ENCODE data around the gene MSGN1.
"Not testable (repeated sequence)": the region's sequence is repeated elsewhere in the genome, so short reads cannot be mapped to it uniquely, and the experiment has no call there.

The MSGN1 gene

DNA sequence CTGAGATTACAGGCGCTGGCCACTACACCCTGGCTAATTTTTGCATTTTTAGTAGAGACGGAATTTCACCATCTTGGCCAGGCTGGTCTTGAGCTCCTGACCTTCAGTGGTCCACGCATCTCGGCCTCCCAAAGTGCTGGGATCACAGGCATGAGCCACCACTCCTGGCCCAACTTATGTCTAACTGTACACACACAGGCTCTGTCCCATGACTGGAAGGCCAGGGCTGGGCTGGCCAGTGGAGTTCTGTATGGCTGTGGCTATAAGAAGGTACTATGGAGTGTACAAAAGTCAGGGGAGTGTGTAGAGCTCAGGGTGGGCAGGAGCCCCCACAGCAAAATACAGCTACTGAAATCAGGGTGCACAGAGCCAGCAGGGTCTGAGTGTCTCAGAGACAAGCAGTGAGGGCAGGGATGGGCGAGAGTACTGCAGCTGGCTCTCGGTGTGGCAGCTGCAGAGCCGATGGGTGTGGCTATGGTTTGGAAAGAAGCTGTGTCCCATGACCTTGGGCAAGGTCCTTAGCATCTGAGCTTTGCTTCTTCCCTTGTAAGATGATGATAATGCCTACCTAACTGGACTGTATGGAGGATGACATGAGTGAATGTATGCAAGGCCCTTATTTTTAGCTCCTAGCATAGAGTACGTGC lies 10.4 kb upstream of the MSGN1 start:
- no peak for DNase-seq

GRCh38 chr2:17813010-17813741 lies 3.1 kb upstream of the MSGN1 start:
- no peak for DNase-seq

- DNase-seq, result peak; percentile 40
These were observed 2.4 kb upstream of the MSGN1 start for GRCh38 chr2:17813742-17814473.

DNA sequence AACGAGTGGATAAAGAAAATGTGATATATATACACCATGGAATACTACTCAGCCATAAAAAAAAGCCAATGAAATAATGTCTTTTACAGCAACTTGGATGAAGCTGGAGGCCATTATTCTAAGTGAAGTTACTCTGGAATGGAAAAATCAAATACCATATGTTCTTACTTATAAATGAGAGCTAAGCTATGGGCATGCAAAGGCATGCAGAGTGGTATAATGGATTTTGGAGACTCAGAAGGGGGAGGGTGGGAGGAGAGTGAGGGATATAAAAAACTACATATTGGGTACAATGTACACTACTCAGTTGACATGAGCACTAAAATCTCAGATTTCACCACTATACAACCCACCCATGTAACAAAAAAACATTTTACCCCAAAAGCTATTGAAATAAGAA lies 1.7 kb upstream of the MSGN1 start:
- DNase-seq, result no peak

GRCh38 chr2:17815468-17816184 lies 634 bp upstream of the MSGN1 start:
- no peak for DNase-seq

- no peak for DNase-seq
These were observed 2.1 kb downstream of the MSGN1 start for GRCh38 chr2:17818235-17818815.

DNA sequence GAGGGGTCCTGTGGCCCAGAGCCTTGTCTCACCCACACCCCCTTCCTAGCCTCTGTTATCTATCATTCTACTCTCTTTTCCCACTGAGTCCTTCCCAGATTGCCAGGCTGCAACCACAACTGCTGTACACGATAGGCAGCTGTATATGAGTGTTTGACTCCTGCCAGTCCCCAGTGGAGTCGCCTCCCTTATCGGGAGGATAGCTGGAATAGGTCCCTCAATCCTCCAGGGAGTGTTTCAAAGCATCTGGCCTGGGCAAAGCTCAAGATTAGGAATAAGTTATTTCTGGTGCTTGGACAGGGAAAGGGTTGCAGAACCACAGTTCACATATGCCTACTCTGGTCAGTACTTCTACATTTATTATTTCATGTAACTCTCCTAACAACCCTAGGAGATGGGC lies 4.8 kb downstream of the MSGN1 start:
- no peak for DNase-seq

DNA sequence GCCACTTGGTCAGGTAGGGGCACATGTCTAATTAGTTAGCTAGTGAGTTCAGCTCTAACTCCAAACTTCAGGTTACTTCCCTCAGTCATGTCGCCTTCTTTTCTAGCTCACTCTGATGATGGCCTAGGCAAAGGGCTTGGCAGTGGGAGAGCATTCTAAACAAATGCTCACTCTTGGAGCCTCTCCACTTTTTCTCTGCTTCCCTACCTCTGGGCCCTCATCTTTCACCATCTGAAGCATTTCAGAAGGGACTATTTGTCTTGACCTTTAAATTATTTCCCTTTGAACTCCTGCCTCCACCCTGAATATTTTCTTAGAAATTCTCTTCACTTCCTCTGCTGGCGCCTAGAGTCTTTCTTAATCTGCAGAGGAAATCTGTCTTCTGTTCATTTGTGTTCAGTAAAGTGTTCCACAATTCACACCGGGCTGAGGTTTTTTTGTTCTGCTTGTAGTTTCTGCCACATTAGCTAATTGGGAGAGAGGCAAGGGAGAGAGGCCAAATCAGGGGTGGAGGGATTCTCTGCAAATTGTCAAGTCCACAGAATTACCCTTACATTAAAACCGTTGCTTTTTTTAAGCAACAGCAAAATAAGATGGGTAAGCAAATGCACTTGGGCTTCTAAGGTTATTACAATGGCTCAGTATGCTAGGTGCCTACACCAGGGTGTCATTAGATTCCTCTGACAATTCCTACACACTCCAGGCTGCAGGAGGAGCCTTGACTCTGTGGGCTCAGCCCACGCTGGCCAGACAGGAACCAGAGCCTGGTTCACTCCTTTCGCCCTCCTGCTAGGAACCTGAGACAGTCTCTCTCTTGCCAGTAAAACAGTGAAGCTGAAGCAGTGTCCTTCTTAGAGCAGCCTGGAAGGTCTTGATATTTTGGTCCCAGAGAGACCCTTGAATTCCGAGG lies 5.5 kb downstream of the MSGN1 start:
- peak; percentile 54 for DNase-seq

GRCh38 chr2:17822445-17823117 lies 6.3 kb downstream of the MSGN1 start:
- DNase-seq, result no peak

- not testable (repeated sequence) for DNase-seq
These were observed 7.4 kb downstream of the MSGN1 start for GRCh38 chr2:17823646-17824045.

DNA sequence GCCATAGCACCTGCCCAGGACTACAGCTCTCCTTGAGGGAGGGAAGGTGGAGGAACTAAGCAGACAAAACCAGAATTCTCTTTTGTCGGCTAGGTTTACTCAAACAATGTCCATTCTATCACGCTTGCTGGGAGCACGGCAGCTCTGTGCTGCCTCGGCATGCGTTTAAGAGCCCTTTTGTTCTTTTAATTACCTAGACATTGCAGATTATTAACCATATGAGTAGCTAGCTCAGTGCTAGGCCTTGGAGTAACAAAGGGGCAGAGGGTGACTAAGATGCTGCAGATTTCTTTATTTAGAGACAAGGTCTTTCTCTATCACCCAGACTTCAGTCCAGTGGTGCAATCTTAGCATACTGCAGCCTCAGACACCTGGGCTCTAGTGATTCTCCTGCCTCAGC lies 11.1 kb downstream of the MSGN1 start:
- no peak for DNase-seq

DNA sequence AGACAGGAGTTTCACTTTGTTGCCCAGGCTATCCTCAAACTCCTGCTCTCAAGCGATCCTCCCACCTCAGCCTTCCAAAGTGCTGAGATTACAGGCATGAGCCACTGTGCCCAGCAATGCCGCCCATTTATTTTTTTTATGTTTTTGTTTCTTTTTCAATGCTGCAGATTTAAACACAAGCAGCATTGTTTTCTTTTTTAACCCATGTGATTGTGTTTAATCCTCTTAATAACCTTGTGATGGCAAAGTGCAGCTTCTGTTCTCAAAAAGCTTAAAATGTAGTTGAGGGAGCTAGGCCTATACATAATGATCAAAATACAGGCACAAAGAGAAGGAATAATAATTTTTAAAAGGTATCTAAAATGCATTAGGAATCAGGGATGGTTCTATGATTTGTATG lies 11.5 kb downstream of the MSGN1 start:
- no peak for DNase-seq

- no peak for DNase-seq
These were observed 14.1 kb downstream of the MSGN1 start for GRCh38 chr2:17830053-17831034.

DNA sequence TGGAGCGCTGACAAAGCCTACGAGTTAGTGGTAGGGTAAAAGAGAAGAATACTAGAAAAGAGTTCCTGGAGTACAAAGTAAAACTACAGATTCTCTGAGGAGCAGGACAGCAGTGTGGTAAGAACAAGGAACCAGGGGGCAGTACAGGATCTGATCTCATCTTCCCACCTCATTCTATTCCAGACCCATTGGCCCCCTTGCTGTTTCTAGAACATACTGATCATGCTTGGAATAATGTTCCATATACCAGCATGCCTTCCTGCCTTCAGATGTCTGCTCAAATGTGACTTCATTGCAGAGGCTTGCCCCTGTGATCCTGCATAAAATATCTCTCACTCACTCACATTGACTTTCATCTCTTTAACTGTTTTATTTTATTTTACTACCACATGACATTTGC lies 19.3 kb downstream of the MSGN1 start:
- no peak for DNase-seq

GRCh38 chr2:17839959-17840358 lies 23.7 kb downstream of the MSGN1 start:
- DNase-seq, result no peak

DNA sequence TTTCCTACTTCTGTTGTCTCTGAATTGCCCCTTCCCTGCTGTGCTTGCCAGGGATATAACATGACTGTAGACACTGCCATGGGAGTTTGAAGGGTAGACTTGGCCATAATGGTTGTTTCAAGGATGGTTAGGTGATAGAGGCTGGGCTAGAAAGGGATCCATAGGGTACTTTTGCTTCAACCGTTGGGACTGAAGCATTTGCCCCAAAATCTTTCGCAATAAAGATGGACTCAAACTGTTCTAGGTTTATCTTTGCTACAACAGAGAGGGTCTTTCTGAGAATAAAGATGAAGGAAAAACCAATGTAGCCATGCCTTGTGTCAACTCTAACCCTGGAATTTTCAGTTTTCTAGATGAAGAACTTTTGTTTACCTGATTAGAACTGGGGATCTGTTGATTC lies 27.2 kb downstream of the MSGN1 start:
- DNase-seq, result no peak

GRCh38 chr2:17845806-17846205 lies 29.5 kb downstream of the MSGN1 start:
- no peak for DNase-seq

DNA sequence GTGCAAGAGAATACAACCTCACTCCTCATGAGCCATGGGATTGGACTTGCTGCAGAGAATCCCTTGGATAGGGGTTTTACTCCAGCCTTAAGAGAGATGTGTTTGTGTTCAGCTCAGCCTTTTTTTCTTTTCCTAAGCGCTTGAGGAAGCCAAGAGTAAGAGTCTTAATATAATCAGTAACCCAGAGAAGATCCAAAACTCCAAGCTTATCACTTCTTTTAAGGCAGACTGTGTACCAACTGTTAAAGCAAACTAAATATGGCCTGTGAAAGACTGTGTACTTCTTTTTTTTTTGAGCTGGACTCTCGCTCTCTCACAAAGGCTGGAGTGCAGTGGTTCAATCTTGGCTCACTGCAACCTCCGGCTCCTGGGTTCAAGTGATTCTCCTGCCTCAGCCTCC lies 30.4 kb downstream of the MSGN1 start:
- DNase-seq, result no peak

DNA sequence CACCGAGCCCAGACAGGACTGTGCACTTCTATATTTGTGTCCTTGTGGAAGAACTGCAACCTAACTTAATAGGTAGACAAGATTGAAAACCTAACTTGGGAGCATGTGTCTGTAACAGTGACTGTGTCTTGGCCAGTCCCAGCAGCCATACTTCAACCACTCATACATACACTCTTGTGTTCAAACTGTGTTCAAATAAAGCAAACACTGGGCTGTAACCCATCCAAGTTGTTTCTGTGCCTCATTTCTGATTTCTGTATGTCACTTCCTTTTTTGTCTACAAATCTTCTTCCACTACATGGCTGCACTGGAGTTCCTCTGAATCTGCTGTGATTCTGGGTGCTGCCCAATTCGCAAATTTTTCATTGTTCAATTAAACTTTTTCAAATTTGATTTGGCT lies 31.0 kb downstream of the MSGN1 start:
- no peak for DNase-seq

DNA sequence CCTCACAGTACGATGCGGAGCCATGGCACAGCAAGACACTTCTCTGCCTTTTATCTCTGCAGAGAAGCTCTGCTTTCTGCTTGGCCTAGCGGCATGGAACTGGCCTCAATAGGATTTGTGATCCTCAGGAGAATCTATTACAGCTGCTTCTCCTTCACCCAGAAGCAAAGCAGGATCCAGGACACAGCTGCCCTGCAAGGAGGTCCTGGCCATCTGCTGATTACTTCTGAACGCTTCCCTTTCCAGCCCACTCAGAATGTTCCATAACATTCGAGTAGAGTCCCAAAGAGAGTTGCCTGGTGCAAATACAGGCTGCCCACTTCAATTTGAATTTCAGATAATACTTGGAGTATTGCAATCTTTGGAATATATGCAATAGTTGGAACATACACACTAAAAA lies 33.0 kb downstream of the MSGN1 start:
- no peak for DNase-seq

Measured in OCI-M1 (cell line).